Measurements from ENCODE around the gene INO80D.

GRCh38 chr2:205975082-205975949, 110.7 kb downstream of the INO80D start:
- TF ChIP-seq CTCF (IDR thresholded peaks at IDR 0.05) (no peak), POLR2A (IDR thresholded peaks at IDR 0.05) (no peak), EP300 (IDR thresholded peaks at IDR 0.05) (no peak)
